ENCODE results near the gene MED29. TPM values are rescaled to one million over a fixed set of nuclear protein-coding genes. Genes with fewer than 3 reads are reported as not detected.

MED29 gene
- total and polyA plus RNA-seq, 2 of the 13 experiments (the other 11 are each of a cell fraction or from before 2014, with no cell fraction given), result 14.0 to 19.7 TPM

DNA sequence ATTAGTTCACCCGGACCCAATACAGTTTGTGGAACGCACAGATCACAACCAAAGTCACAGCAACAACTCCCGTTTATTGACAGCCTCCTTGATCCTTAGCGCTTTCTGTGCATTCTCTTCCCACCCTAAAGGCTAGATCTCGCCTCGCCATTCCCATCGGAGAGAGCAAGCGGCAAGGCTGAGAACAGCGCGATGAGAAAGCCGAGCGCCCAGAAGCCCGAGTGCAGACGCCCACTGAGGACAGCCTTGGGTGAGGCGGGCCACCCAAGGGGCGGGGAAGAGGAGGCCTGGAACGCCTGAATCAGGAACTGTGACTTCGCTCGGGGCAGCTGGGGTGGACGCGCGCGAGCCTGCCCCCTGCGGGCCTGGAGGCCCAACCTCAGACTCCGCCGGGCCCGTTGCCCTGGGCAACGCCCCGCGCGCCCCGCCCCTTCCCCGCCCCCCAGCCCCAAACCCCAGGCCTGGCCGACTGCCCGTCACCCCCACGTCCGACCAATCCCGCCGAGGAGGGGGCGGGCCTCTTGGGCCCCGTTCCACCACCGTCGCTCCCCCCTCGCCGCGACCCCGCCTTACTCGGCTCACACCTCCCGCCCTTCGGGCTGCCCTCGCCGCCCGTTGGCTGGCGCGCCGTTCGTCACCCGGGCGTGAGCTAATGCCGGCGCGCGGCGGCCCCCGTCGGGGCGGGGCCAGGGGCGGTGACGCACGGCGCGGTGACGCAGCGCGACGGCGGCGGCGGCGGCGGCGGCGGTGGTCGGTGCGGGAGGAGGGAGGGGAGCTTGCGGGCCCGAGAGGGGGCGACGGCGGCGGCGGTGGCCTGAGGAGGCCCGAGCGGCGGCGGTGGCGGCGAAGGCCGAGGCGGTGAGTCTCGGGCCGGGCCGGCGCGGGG, 49.2 kb upstream of the MED29 start, which contains the start of gene SAMD4B:
Gene SAMD4B (plus strand): TSS at position 703 of the 886 bp plus-strand sequence. CDS start 14,473 bp downstream, outside the sequence.
- Histone ChIP-seq H3K9ac (ENCODE audit: insufficient read depth, low read depth, low read length) (peak within 1 kb of the TSS; percentile 91), H4K20me1 (ENCODE audit: insufficient read depth, low read length) (no peaks in the 10 kb centered on the region; the same call in none of the 2 replicates), H3K4me2 (ENCODE audit: low read depth, low read length) (peak within 1 kb of the TSS; percentile 86), H3K4me1 (ENCODE audit: insufficient read depth, low read length) (peaks cover 69% of the 10 kb centered on the region), H3K27me3 (ENCODE audit: control insufficient read depth in 1 of 2, insufficient read depth in 2 of 2, low read length in 2 of 2) (no peaks in the 10 kb centered on the region; a peak in 1 of 5 replicates), H3K4me3 (replicated peaks in 1 of 3; ENCODE audit: insufficient read depth in 1 of 3, low read depth in 2 of 3, low read length in 3 of 3) (peak within 1 kb of the TSS; percentile 84 to 94 (median 88)), H3K79me2 (ENCODE audit: insufficient read depth, low read length) (peaks cover 38% of the 10 kb centered on the region), H3K27ac (ENCODE audit: extremely low read length, insufficient read depth, low read length) (peak within 1 kb of the TSS; percentile 74), H2AFZ (ENCODE audit: low read length) (peak within 1 kb of the TSS; percentile 89), H3K9me3 (ENCODE audit: low read length) (no peaks in the 10 kb centered on the region), H3K36me3 (replicated peaks in 1 of 2; ENCODE audit: control insufficient read depth in 1 of 2, insufficient read depth in 2 of 2, low read length in 2 of 2) (peaks cover 0 to 16% of the 10 kb centered on the region in 2 experiments; a peak in 2 of 5 replicates)
- FAIRE-seq (peak; percentile 66), ATAC-seq (peak; percentile 94), DNase-seq (ENCODE audit: low spot score) (peak; percentile 92)
- ChIA-PET POLR2A (interaction anchor here (0.6 to 2.5 kb wide), 12 partner anchors 12 to 1293 kb away, joined by 3 to 14 read pairs (median 4); partner anchors contain the start of genes FBXO17, MED29, PAF1 and RPS16), CTCF (ENCODE audit: low intra/inter-chr PET ratio, low total read pairs) (interaction anchor here (0.8 kb wide), 1 partner anchor 70 kb away, joined by 4 read pairs; the partner anchor contains the start of gene PLEKHG2)
- intact Hi-C loops (cut with micrococcal nuclease; ENCODE audit: unreplicated experiment) (loop anchor here (5.0 kb wide), 1 partner anchor 70 kb away; the partner anchor contains the start of gene PLEKHG2), in situ Hi-C loops (cut with HindIII; ENCODE audit: extremely low pct_ligation_motif_present, low pct_unique_long_range_greater_than_20kb) (no loop called here)
- no TSS peak for BruUV-seq (replicated peaks)
- 3% methylated on average over 14 of the region's 105 CpGs for WGBS (ENCODE audit: low lambda C conversion rate)
- TF ChIP-seq U2AF1 (optimal IDR thresholded peaks at IDR 0.05; ENCODE audit: low read depth, low read length), result peak; percentile 74
- TF ChIP-seq PATZ1 (CRISPR knock-in tag; IDR thresholded peaks at IDR 0.05), result peak; percentile 79
- TF ChIP-seq PAF1 (CRISPR knock-in tag; IDR thresholded peaks at IDR 0.05), result no peak
- no peak; the same call in 1 of the 2 replicates for TF ChIP-seq ZNF329 (CRISPR knock-in tag; IDR thresholded peaks at IDR 0.05; ENCODE audit: low read depth)
- no peak for TF ChIP-seq ZFYVE20 (CRISPR knock-in tag; IDR thresholded peaks at IDR 0.05; ENCODE audit: borderline replicate concordance, low read depth)
- no peak for TF ChIP-seq ZNF275 (CRISPR knock-in tag; IDR thresholded peaks at IDR 0.05; ENCODE audit: borderline replicate concordance)
- no peak for TF ChIP-seq NAIF1 (CRISPR knock-in tag; IDR thresholded peaks at IDR 0.05; ENCODE audit: borderline replicate concordance)
- no peak for TF ChIP-seq RAD51 (IDR thresholded peaks at IDR 0.05; ENCODE audit: borderline replicate concordance)
- TF ChIP-seq ZC3H13 (CRISPR knock-in tag; IDR thresholded peaks at IDR 0.05), result no peak
- TF ChIP-seq ZMYM3 (CRISPR knock-in tag; IDR thresholded peaks at IDR 0.05), result peak; percentile 46; the same call in 1 of the 2 replicates
- no peak for TF ChIP-seq SNAPC2 (CRISPR knock-in tag; IDR thresholded peaks at IDR 0.05)
- TF ChIP-seq ZNF367 (CRISPR knock-in tag; IDR thresholded peaks at IDR 0.05; ENCODE audit: borderline replicate concordance), result no peak
- no peak for TF ChIP-seq ZNF510 (CRISPR knock-in tag; IDR thresholded peaks at IDR 0.05; ENCODE audit: low read depth)
- TF ChIP-seq ZNF280D (CRISPR knock-in tag; IDR thresholded peaks at IDR 0.05), result peak; percentile 67; the same call in 1 of the 2 replicates
- no peak for TF ChIP-seq RCOR2 (CRISPR knock-in tag; IDR thresholded peaks at IDR 0.05)
- no peak; the same call in 1 of the 2 replicates for TF ChIP-seq ZNF749 (CRISPR knock-in tag; IDR thresholded peaks at IDR 0.05; ENCODE audit: borderline replicate concordance)

Measured in HepG2 (cell line).